Prostate gland (tissue), 2 donors: Measurements from ENCODE around the gene KCMF1.

Experiments
- POLR2A ChIP-seq: fragments of 450-650 bp; IDR thresholded peaks from one replicate; pipeline ENCODE4 v1.6.1; 2016; ENCODE audit warnings: antibody characterized with exemption, mild to moderate bottlenecking
- POLR2AphosphoS5 ChIP-seq: sonication (generic); formaldehyde crosslinking; IDR thresholded peaks from one replicate; pipeline ENCODE4 v1.6.1; 2017; ENCODE audit warnings: antibody characterized with exemption
- TF ChIP-seq, protein P1 (sequence below), 4 experiments: fragments of 200-600 bp in 2 of 4; fragments of 450-650 bp in 2 of 4; sonication (generic) in 2 of 4; IDR thresholded peaks; 1 replicate in 3 of 4; 2 replicates in 1 of 4; pipeline ENCODE4 v1.5.1; 2016 to 2019; ENCODE audit warnings: antibody characterized with exemption in 4 of 4, mild to moderate bottlenecking in 2 of 4, moderate library complexity in 2 of 4

- TF ChIP-seq, protein P1, sequence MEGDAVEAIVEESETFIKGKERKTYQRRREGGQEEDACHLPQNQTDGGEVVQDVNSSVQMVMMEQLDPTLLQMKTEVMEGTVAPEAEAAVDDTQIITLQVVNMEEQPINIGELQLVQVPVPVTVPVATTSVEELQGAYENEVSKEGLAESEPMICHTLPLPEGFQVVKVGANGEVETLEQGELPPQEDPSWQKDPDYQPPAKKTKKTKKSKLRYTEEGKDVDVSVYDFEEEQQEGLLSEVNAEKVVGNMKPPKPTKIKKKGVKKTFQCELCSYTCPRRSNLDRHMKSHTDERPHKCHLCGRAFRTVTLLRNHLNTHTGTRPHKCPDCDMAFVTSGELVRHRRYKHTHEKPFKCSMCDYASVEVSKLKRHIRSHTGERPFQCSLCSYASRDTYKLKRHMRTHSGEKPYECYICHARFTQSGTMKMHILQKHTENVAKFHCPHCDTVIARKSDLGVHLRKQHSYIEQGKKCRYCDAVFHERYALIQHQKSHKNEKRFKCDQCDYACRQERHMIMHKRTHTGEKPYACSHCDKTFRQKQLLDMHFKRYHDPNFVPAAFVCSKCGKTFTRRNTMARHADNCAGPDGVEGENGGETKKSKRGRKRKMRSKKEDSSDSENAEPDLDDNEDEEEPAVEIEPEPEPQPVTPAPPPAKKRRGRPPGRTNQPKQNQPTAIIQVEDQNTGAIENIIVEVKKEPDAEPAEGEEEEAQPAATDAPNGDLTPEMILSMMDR (IDR thresholded peaks at IDR 0.05): no peak
- TF ChIP-seq POLR2A: no peak
- no peak for TF ChIP-seq POLR2AphosphoS5
Measured at GRCh38 chr2:85077859-85078419, 107.0 kb downstream of the KCMF1 start.
